Right cardiac atrium (tissue), 5 donors: ENCODE results near the gene MAST3. TPM values are rescaled to one million over a fixed set of nuclear protein-coding genes. Genes with fewer than 3 reads are reported as not detected.

Experiments used
- ATAC-seq, 2 donors: fragments of 200-7000 bp; cut with Tn5 transposase; one replicate each; pipeline versions ENCODE4 v1.8.0 to v1.9.1; 2020; ENCODE audit warnings: moderate library complexity in 2 of 2, mild to moderate bottlenecking in 1 of 2
- DNase-seq, 3 donors: peaks; one replicate each; pipeline ENCODE4 v3.0.0-alpha.2; 2020
- H3K27ac ChIP-seq: one replicate; pipeline ENCODE4 v1.5.1; 2013; ENCODE audit warnings: mild to moderate bottlenecking, low read length, control low read depth, moderate library complexity
- H3K27me3 ChIP-seq: one replicate; pipeline ENCODE4 v1.6.1; 2013; ENCODE audit not compliant: control insufficient read depth, insufficient read depth
- H3K4me1 ChIP-seq: one replicate; pipeline ENCODE4 v1.6.1; 2013; ENCODE audit warnings: low read length; ENCODE audit not compliant: control insufficient read depth, insufficient read depth
- H3K4me3 ChIP-seq: one replicate; pipeline ENCODE4 v1.5.1; 2013; ENCODE audit warnings: low read length, control low read depth
- H3K9me3 ChIP-seq: one replicate; pipeline ENCODE4 v1.6.1; 2013; ENCODE audit warnings: low read length; ENCODE audit not compliant: control insufficient read depth
- WGBS: extraction: QIAGEN DNeasy Blood & Tissue Kit; methylation state at CpG from one replicate; pipeline ENCODE4 v1.1.7; 2013; 5-methylcytosine and 5-hydroxymethylcytosine counted together
- intact Hi-C, 4 donors: fragments of 100-400 bp; cut with DNase I; formaldehyde crosslinking; loops; one replicate each; pipeline versions ENCODE4 v1.11.0 to v1.14.0; 2022 to 2023
- polyA plus RNA-seq: library from polyadenylated mRNA; stranded (reverse); fragments of 200-250 nt; gene quantifications from one replicate; pipeline ENCODE4 v1.2.3, GENCODE V29; 2013
- total RNA-seq, 4 donors: library from RNA; stranded (reverse); fragmentation: NEBNext Ultra II Directional; extraction: Animal tissue kit (Norgen Biotek cat#: 25700); gene quantifications; one replicate each; pipeline ENCODE4 v1.2.1, GENCODE V29; 2021
- donor health status: healthy with polysubstance abuse.
- donor health status: DM: no; HTN: yes; CAD: no.
- donor health status: DM: no; HTN: no; CAD: no.
- donor health status: DM: no; HTN: yes; CAD: no; lungs with severe emphysema.
- donor health status: DM: yes; HTN: yes; CAD: no.

The MAST3 gene
- total and polyA plus RNA-seq, 5 donors: 2.6 to 6.9 (median 6.5) TPM

- Histone ChIP-seq H3K27ac (no peak overlapping the region), H3K4me3 (peak overlapping the region; percentile 44), H3K9me3 (no peaks in the 10 kb centered on the region), H3K27me3 (no peaks in the 10 kb centered on the region), H3K4me1 (peaks cover 4% of the 10 kb centered on the region)
- intact Hi-C loops: loop anchor here in 2 of 4 donors (5.0 to 10.0 kb wide), 2 partner anchors 47 to 49 kb away; no protein-coding TSS in a partner anchor
- no peak for DNase-seq
- 64% methylated on average over 19 of the region's 19 CpGs for WGBS
- peak; percentile 1 to 3 for ATAC-seq
Observed at GRCh38 chr19:18161636-18162002, 64.0 kb downstream of the MAST3 start.

GRCh38 chr19:18164072-18164471, 66.5 kb downstream of the MAST3 start:
- WGBS: 94% methylated on average over 7 of the region's 7 CpGs
- Histone ChIP-seq H3K9me3 (no peaks in the 10 kb centered on the region), H3K27me3 (no peaks in the 10 kb centered on the region), H3K27ac (no peak overlapping the region), H3K4me3 (no peak overlapping the region), H3K4me1 (peaks cover 2% of the 10 kb centered on the region)
- intact Hi-C loops: loop anchor here in 2 of 4 donors (5.0 to 10.0 kb wide), 2 partner anchors 49 to 52 kb away; no protein-coding TSS in a partner anchor
- ATAC-seq (no peak), DNase-seq (no peak)

- 97% methylated on average over 15 of the region's 15 CpGs for WGBS
- Histone ChIP-seq H3K27me3 (no peaks in the 10 kb centered on the region), H3K9me3 (no peaks in the 10 kb centered on the region), H3K4me1 (no peaks in the 10 kb centered on the region), H3K27ac (no peak overlapping the region), H3K4me3 (no peak overlapping the region)
- intact Hi-C loops: loop anchor here in 2 of 4 donors (5.0 to 10.0 kb wide), 2 partner anchors 51 to 54 kb away; no protein-coding TSS in a partner anchor
- DNase-seq (no peak), ATAC-seq (no peak)
Observed at GRCh38 chr19:18165794-18166544, 68.4 kb downstream of the MAST3 start.

- no peak overlapping the region for H3K27ac ChIP-seq
- ATAC-seq: no peak
- no peak overlapping the region for H3K4me3 ChIP-seq
- no peaks in the 10 kb centered on the region for H3K9me3 ChIP-seq
- H3K27me3 ChIP-seq: no peaks in the 10 kb centered on the region
- H3K4me1 ChIP-seq: no peaks in the 10 kb centered on the region
- intact Hi-C loops: loop anchor here in 2 of 4 donors (5.0 to 10.0 kb wide), 2 partner anchors 52 to 55 kb away; no protein-coding TSS in a partner anchor
- 94% methylated on average over 21 of the region's 21 CpGs for WGBS
- DNase-seq: no peak
Observed at GRCh38 chr19:18167011-18167410, 69.4 kb downstream of the MAST3 start.

GRCh38 chr19:18167975-18168645, 70.5 kb downstream of the MAST3 start:
- DNase-seq (peak in 1 of 3 donors; percentile 74), ATAC-seq (peak; percentile 55 to 59)
- Histone ChIP-seq H3K9me3 (no peaks in the 10 kb centered on the region), H3K4me3 (no peak overlapping the region), H3K27ac (no peak overlapping the region), H3K4me1 (no peaks in the 10 kb centered on the region), H3K27me3 (no peaks in the 10 kb centered on the region)
- 71% methylated on average over 14 of the region's 14 CpGs for WGBS
- intact Hi-C loops: loop anchor here in 2 of 4 donors (5.0 to 10.0 kb wide), 2 partner anchors 53 to 56 kb away; no protein-coding TSS in a partner anchor

GRCh38 chr19:18168673-18169381, 71.2 kb downstream of the MAST3 start:
- Histone ChIP-seq H3K9me3 (no peaks in the 10 kb centered on the region), H3K4me3 (no peak overlapping the region), H3K4me1 (peaks cover 2% of the 10 kb centered on the region), H3K27me3 (no peaks in the 10 kb centered on the region), H3K27ac (no peak overlapping the region)
- DNase-seq (no peak), ATAC-seq (peak in 1 of 2 donors; percentile 2)
- intact Hi-C loops: loop anchor here in 2 of 4 donors (5.0 to 10.0 kb wide), 2 partner anchors 54 to 57 kb away; no protein-coding TSS in a partner anchor
- WGBS: 96% methylated on average over 66 of the region's 66 CpGs

GRCh38 chr19:18170714-18171255, 73.2 kb downstream of the MAST3 start:
- DNase-seq: no peak
- intact Hi-C loops: no loop called here
- peak in 1 of 2 donors; percentile 25 for ATAC-seq
- Histone ChIP-seq H3K9me3 (no peaks in the 10 kb centered on the region), H3K27me3 (no peaks in the 10 kb centered on the region), H3K4me3 (no peak overlapping the region), H3K27ac (peak overlapping the region; percentile 33), H3K4me1 (peaks cover 2% of the 10 kb centered on the region)
- 50% methylated on average over 16 of the region's 16 CpGs for WGBS

GRCh38 chr19:18171605-18172327, 74.2 kb downstream of the MAST3 start:
- H3K27me3 ChIP-seq: no peaks in the 10 kb centered on the region
- ATAC-seq (no peak), DNase-seq (no peak)
- 85% methylated on average over 8 of the region's 8 CpGs for WGBS
- intact Hi-C loops: no loop called here
- peak overlapping the region; percentile 0 for H3K27ac ChIP-seq
- H3K4me3 ChIP-seq: no peak overlapping the region
- no peaks in the 10 kb centered on the region for H3K9me3 ChIP-seq
- H3K4me1 ChIP-seq: peaks cover 2% of the 10 kb centered on the region

- WGBS: 84% methylated on average over 7 of the region's 7 CpGs
Observed at GRCh38 chr19:18172331-18173053, 74.9 kb downstream of the MAST3 start.

More at GRCh38 chr19:18172331-18173053, 74.9 kb downstream of the MAST3 start:
- H3K27ac ChIP-seq: no peak overlapping the region
- H3K9me3 ChIP-seq: no peaks in the 10 kb centered on the region
- H3K4me1 ChIP-seq: peaks cover 2% of the 10 kb centered on the region
- intact Hi-C loops: no loop called here
- no peak overlapping the region for H3K4me3 ChIP-seq
- no peak for ATAC-seq
- DNase-seq: no peak
- H3K27me3 ChIP-seq: no peaks in the 10 kb centered on the region
